HepG2 (cell line): ENCODE measurements around the gene CD8A. TPM values are rescaled to one million over a fixed set of nuclear protein-coding genes. Genes with fewer than 3 reads are reported as not detected.

Source experiments
- ATAC-seq: fragments of 200-7000 bp; cut with Tn5 transposase; 3 replicates; pipeline ENCODE4 v1.9.1; 2020; ENCODE audit warnings: mild to moderate bottlenecking, moderate library complexity
- BruUV-seq: library from RNA; stranded (reverse); fragments of 400-500 nt; replicated peaks from 2 replicates; lab custom pipeline; 2021; lab: Mats Ljungman, UMichigan
- CTCF ChIA-PET: fragments of 300-600 bp; formaldehyde crosslinking; extraction: SDS; loops from one replicate; lab custom pipeline; 2021; ENCODE audit warnings: low total read pairs, inconsistent platforms, low intra/inter-chr PET ratio; lab: Yijun Ruan, JAX
- POLR2A ChIA-PET: fragments of 350-600 bp; sonication (Branson Sonifier 250); formaldehyde crosslinking; loops from one replicate; lab custom pipeline; 2020; ENCODE audit warnings: antibody characterized with exemption, inconsistent platforms; lab: Yijun Ruan, JAX
- DNase-seq: peaks from one replicate; pipeline ENCODE4 v3.0.0-alpha.2; 2015; ENCODE audit warnings: low spot score
- FAIRE-seq: peaks from 3 replicates; lab custom pipeline; 2011; peaks lifted over from hg19 to GRCh38; lab: Jason Lieb, UNC
- H2AFZ ChIP-seq: one replicate; pipeline ENCODE4 v1.6.1; 2011; ENCODE audit warnings: low read length, inconsistent platforms
- H3K27ac ChIP-seq: fragments of 300-600 bp; 3 replicates; pipeline ENCODE4 v1.8.0; 2011; ENCODE audit warnings: mixed run types, mild to moderate bottlenecking, mixed read lengths, low read length, inconsistent platforms; ENCODE audit not compliant: insufficient read depth; ENCODE audit errors: extremely low read length
- H3K27me3 ChIP-seq, 2 experiments: fragments of 200-600 bp in 1 of 2; 2 replicates in 1 of 2; 3 replicates in 1 of 2; pipeline versions ENCODE4 v1.6.0 to v1.8.0; 2011; ENCODE audit warnings: low read length in 2 of 2, mild to moderate bottlenecking in 2 of 2, moderate library complexity in 2 of 2, inconsistent platforms in 1 of 2; ENCODE audit not compliant: insufficient read depth in 2 of 2, control insufficient read depth in 1 of 2
- H3K36me3 ChIP-seq, 2 experiments: fragments of 200-600 bp in 1 of 2; replicated peaks in 1 of 2; 2 replicates in 1 of 2; 3 replicates in 1 of 2; pipeline versions ENCODE4 v1.5.1 to v1.8.0; 2011; ENCODE audit warnings: low read length in 2 of 2, inconsistent platforms in 1 of 2; ENCODE audit not compliant: insufficient read depth in 2 of 2, control insufficient read depth in 1 of 2
- H3K4me1 ChIP-seq: 2 replicates; pipeline ENCODE4 v1.5.1; 2012; ENCODE audit warnings: low read length, inconsistent platforms; ENCODE audit not compliant: insufficient read depth
- H3K4me2 ChIP-seq: 2 replicates; pipeline ENCODE4 v1.6.0; 2011; ENCODE audit warnings: low read depth, low read length, inconsistent platforms
- H3K4me3 ChIP-seq, 3 experiments: fragments of 200-600 bp in 1 of 3; sonication (generic), shearing (Covaris generic) in 1 of 3; replicated peaks in 1 of 3; 2 replicates each; pipeline ENCODE4 v1.5.1; 2011 to 2016; ENCODE audit warnings: low read length in 3 of 3, inconsistent platforms in 2 of 3, low read depth in 2 of 3, mild to moderate bottlenecking in 2 of 3, control low read depth in 1 of 3, mixed read lengths in 1 of 3; ENCODE audit not compliant: insufficient read depth in 1 of 3
- H3K79me2 ChIP-seq: one replicate; pipeline ENCODE4 v1.6.1; 2011; ENCODE audit warnings: low read length, inconsistent platforms; ENCODE audit not compliant: insufficient read depth
- H3K9ac ChIP-seq: 2 replicates; pipeline ENCODE4 v1.6.0; 2011; ENCODE audit warnings: mild to moderate bottlenecking, low read depth, low read length, inconsistent platforms; ENCODE audit not compliant: insufficient read depth
- H3K9me3 ChIP-seq: 2 replicates; pipeline ENCODE4 v1.5.1; 2012; ENCODE audit warnings: mild to moderate bottlenecking, low read length
- H4K20me1 ChIP-seq: 2 replicates; pipeline ENCODE4 v1.6.0; 2011; ENCODE audit warnings: inconsistent platforms, mild to moderate bottlenecking, low read length, moderate library complexity; ENCODE audit not compliant: insufficient read depth
- AHR ChIP-seq: IDR thresholded peaks from 2 replicates; pipeline ENCODE4 v1.6.1; 2018; ENCODE audit warnings: missing genetic modification reagents, missing compliant biosample characterization
- CREB1 ChIP-seq, 2 experiments: fragments of 450-650 bp in 1 of 2; IDR thresholded peaks; 2 replicates each; pipeline ENCODE4 v1.6.1; 2016 to 2017; ENCODE audit warnings: control low read depth in 1 of 2, mild to moderate bottlenecking in 1 of 2, missing compliant biosample characterization in 1 of 2, missing genetic modification characterization in 1 of 2
- ESRRA ChIP-seq: sonication (generic); formaldehyde crosslinking; IDR thresholded peaks from 2 replicates; pipeline ENCODE4 v1.5.1; 2020; ENCODE audit warnings: mild to moderate bottlenecking, low read depth, missing genetic modification reagents
- MED13 ChIP-seq: sonication (generic); formaldehyde crosslinking; IDR thresholded peaks from 2 replicates; pipeline ENCODE4 v1.5.0; 2020; ENCODE audit warnings: missing genetic modification reagents
- MEIS2 ChIP-seq: sonication (generic); formaldehyde crosslinking; IDR thresholded peaks from 2 replicates; pipeline ENCODE4 v1.9.0; 2021; ENCODE audit warnings: mild to moderate bottlenecking, missing genetic modification reagents
- MZF1 ChIP-seq: sonication (generic); formaldehyde crosslinking; IDR thresholded peaks from 2 replicates; pipeline ENCODE4 v1.8.1; 2023; ENCODE audit warnings: mild to moderate bottlenecking, missing genetic modification reagents, borderline replicate concordance
- NFIC ChIP-seq: IDR thresholded peaks from 2 replicates; pipeline ENCODE4 v1.6.1; 2012; ENCODE audit warnings: mild to moderate bottlenecking, low read length, inconsistent platforms
- REL ChIP-seq: sonication (generic); formaldehyde crosslinking; conservative IDR thresholded peaks from 2 replicates; pipeline ENCODE4 v1.8.0; 2022; ENCODE audit warnings: mild to moderate bottlenecking, missing genetic modification reagents, moderate library complexity
- ZBTB21 ChIP-seq: sonication (generic); formaldehyde crosslinking; IDR thresholded peaks from 2 replicates; pipeline ENCODE4 v1.4.0; 2020; ENCODE audit warnings: missing genetic modification reagents
- ZFP62 ChIP-seq: sonication (generic); formaldehyde crosslinking; IDR thresholded peaks from 2 replicates; pipeline ENCODE4 v1.4.0; 2020; ENCODE audit warnings: missing genetic modification reagents
- ZNF34 ChIP-seq: sonication (generic); formaldehyde crosslinking; IDR thresholded peaks from 2 replicates; pipeline ENCODE4 v1.4.0; 2020; ENCODE audit warnings: mild to moderate bottlenecking, missing genetic modification reagents, borderline replicate concordance
- ZNF547 ChIP-seq: sonication (generic); formaldehyde crosslinking; IDR thresholded peaks from 2 replicates; pipeline ENCODE4 v1.5.1; 2020; ENCODE audit warnings: mild to moderate bottlenecking, missing genetic modification reagents
- ZNF746 ChIP-seq: sonication (generic); formaldehyde crosslinking; IDR thresholded peaks from 2 replicates; pipeline ENCODE4 v1.8.0; 2022; ENCODE audit warnings: mild to moderate bottlenecking, missing genetic modification reagents
- WGBS: methylation state at CpG from one replicate; pipeline ENCODE4 v1.1.6; 2017; ENCODE audit warnings: low lambda C conversion rate; 5-methylcytosine and 5-hydroxymethylcytosine counted together
- in situ Hi-C: cut with HindIII; loops from 2 replicates; pipeline ENCODE4 v1.10.0; 2017; ENCODE audit warnings: low pct_unique_long_range_greater_than_20kb; ENCODE audit not compliant: extremely low pct_ligation_motif_present
- intact Hi-C: fragments of 100-400 bp; cut with micrococcal nuclease; formaldehyde crosslinking; loops from one replicate; pipeline ENCODE4 v1.10.0; 2022; ENCODE audit not compliant: unreplicated experiment
- polyA plus RNA-seq, 8 experiments: library from polyadenylated mRNA; depleted of rRNA in 3 of 8; stranded (reverse) in 7 of 8; unstranded in 1 of 8; fragments of >200 nt; fragmentation: Illumina TruSeq in 4 of 8; extraction: Trizol in 4 of 8; gene quantifications; 2 replicates each; pipeline versions ENCODE4 v1.2.1 to v1.2.3, GENCODE V29; 2011 to 2016; ENCODE audit warnings: low read depth in 4 of 8, missing spikeins in 1 of 8, mixed read lengths in 1 of 8; ENCODE audit not compliant: insufficient read depth in 1 of 8
- total RNA-seq, 5 experiments: library from RNA; depleted of rRNA; stranded (reverse); fragments of >200 nt; fragmentation: Illumina TruSeq; extraction: Trizol; gene quantifications; 2 replicates each; pipeline ENCODE4 v1.2.3, GENCODE V29; 2016; ENCODE audit warnings: low read depth in 1 of 5
- TF ChIP-seq, protein P1 (sequence below): sonication (generic); formaldehyde crosslinking; IDR thresholded peaks from 2 replicates; pipeline ENCODE4 v1.5.0; 2020; ENCODE audit warnings: missing genetic modification reagents, mild to moderate bottlenecking, borderline replicate concordance
- TF ChIP-seq, protein P2 (sequence below): sonication (generic); formaldehyde crosslinking; IDR thresholded peaks from 2 replicates; pipeline ENCODE4 v1.5.0; 2020; ENCODE audit warnings: missing genetic modification reagents
- TF ChIP-seq, protein P3 (sequence below): sonication (generic); formaldehyde crosslinking; IDR thresholded peaks from 2 replicates; pipeline ENCODE4 v1.5.0; 2020; ENCODE audit warnings: mild to moderate bottlenecking, missing genetic modification reagents

The CD8A gene
- total and polyA plus RNA-seq, 2 of the 13 experiments (the other 11 are each of a cell fraction or from before 2014, with no cell fraction given): 0.09 TPM; not detected in 1

DNA sequence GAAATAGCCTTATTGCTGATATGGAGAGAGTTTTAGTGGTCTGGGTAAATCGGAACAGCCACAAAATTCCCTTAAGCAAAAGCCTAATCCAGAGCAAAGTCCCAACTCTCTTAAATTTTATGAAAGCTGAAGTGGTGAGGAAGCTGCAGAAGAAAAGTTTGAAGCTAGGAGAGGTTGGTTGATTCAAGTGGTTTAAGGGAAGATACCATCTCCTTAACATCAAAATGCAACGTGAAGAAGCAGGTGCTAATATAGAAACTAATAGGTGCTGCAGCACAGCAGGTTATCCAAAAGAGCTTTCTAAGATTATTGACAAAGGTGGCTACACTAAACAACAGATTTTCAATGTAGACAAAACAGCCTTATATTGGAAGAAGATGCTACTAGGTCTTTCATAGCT is 28.2 kb upstream of the CD8A start:
- H4K20me1 ChIP-seq: no peaks in the 10 kb centered on the region

More for the DNA sequence above, 28.2 kb upstream of the CD8A start:
- Histone ChIP-seq H3K4me1 (peaks cover 8% of the 10 kb centered on the region), H3K9ac (no peak overlapping the region), H3K36me3 (no peaks in the 10 kb centered on the region), H3K4me3 (no peak overlapping the region), H3K27me3 (peaks cover 0 to 5% of the 10 kb centered on the region in 2 experiments; a peak in 2 of 5 replicates), H3K27ac (no peak overlapping the region), H2AFZ (no peak overlapping the region), H3K79me2 (no peaks in the 10 kb centered on the region), H3K4me2 (no peak overlapping the region), H3K9me3 (peaks cover 14% of the 10 kb centered on the region)
- TF ChIP-seq MED13 (CRISPR knock-in tag) (no peak), ZNF34 (no peak), CREB1 (IDR thresholded peaks at IDR 0.05) (no peak), CREB1 (CRISPR knock-in tag; IDR thresholded peaks at IDR 0.05) (no peak), AHR (CRISPR knock-in tag) (no peak), MZF1 (CRISPR knock-in tag) (no peak), ZBTB21 (CRISPR knock-in tag) (no peak), ZNF547 (CRISPR knock-in tag) (no peak), ESRRA (CRISPR knock-in tag) (no peak), NFIC (no peak), MEIS2 (no peak), ZFP62 (no peak), REL (CRISPR knock-in tag) (no peak), ZNF746 (CRISPR knock-in tag) (no peak)
- TF ChIP-seq, protein P1, sequence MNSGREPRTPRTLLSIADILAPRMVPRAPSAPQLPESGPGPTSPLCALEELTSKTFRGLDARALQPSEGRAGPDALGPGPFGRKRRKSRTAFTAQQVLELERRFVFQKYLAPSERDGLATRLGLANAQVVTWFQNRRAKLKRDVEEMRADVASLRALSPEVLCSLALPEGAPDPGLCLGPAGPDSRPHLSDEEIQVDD: no peak
- TF ChIP-seq, protein P2, sequence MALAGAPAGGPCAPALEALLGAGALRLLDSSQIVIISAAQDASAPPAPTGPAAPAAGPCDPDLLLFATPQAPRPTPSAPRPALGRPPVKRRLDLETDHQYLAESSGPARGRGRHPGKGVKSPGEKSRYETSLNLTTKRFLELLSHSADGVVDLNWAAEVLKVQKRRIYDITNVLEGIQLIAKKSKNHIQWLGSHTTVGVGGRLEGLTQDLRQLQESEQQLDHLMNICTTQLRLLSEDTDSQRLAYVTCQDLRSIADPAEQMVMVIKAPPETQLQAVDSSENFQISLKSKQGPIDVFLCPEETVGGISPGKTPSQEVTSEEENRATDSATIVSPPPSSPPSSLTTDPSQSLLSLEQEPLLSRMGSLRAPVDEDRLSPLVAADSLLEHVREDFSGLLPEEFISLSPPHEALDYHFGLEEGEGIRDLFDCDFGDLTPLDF (CRISPR knock-in tag): no peak
- TF ChIP-seq, protein P3, sequence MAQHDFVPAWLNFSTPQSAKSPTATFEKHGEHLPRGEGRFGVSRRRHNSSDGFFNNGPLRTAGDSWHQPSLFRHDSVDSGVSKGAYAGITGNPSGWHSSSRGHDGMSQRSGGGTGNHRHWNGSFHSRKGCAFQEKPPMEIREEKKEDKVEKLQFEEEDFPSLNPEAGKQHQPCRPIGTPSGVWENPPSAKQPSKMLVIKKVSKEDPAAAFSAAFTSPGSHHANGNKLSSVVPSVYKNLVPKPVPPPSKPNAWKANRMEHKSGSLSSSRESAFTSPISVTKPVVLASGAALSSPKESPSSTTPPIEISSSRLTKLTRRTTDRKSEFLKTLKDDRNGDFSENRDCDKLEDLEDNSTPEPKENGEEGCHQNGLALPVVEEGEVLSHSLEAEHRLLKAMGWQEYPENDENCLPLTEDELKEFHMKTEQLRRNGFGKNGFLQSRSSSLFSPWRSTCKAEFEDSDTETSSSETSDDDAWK: no peak
- DNase-seq (no peak), FAIRE-seq (no peak), ATAC-seq (no peak)
- CTCF ChIA-PET: no interaction called here
- BruUV-seq: no TSS peak
- 12% methylated on average over 2 of the region's 2 CpGs for WGBS
- in situ Hi-C loops: loop anchor here (25.0 kb wide), 1 partner anchor 118 kb away; the partner anchor contains the start of gene RGPD1
- intact Hi-C loops: no loop called here
- POLR2A ChIA-PET: no interaction called here
